Loucy (cell line): ENCODE results near the gene MAP7D2.

Source experiments
- H2AFZ ChIP-seq: fragments of 200-600 bp; sonication (generic); 2 replicates; pipeline ENCODE4 v1.6.0; 2016; ENCODE audit warnings: antibody characterized with exemption, mild to moderate bottlenecking, low read length, moderate library complexity
- H3F3A ChIP-seq: fragments of 200-600 bp; 2 replicates; pipeline ENCODE4 v1.6.0; 2016; ENCODE audit warnings: antibody characterized with exemption, low read depth, mild to moderate bottlenecking
- H3K27me3 ChIP-seq: fragments of 200-600 bp; sonication (generic); 2 replicates; pipeline ENCODE4 v1.6.1; 2014; ENCODE audit warnings: low read length, mild to moderate bottlenecking; ENCODE audit not compliant: insufficient read depth, poor library complexity, severe bottlenecking
- H3K36me3 ChIP-seq: fragments of 200-600 bp; sonication (generic); 2 replicates; pipeline ENCODE4 v1.6.1; 2016; ENCODE audit warnings: low read length; ENCODE audit not compliant: insufficient read depth
- H3K4me1 ChIP-seq: fragments of 200-600 bp; sonication (generic); 2 replicates; pipeline ENCODE4 v1.5.1; 2014; ENCODE audit warnings: low read length, mild to moderate bottlenecking; ENCODE audit not compliant: insufficient read depth, poor library complexity, severe bottlenecking
- H3K4me2 ChIP-seq: fragments of 200-600 bp; sonication (generic); 2 replicates; pipeline ENCODE4 v1.6.0; 2014; ENCODE audit warnings: antibody characterized with exemption, low read length, low read depth, mild to moderate bottlenecking; ENCODE audit not compliant: poor library complexity, severe bottlenecking
- H3K4me3 ChIP-seq: fragments of 200-600 bp; sonication (generic); 2 replicates; pipeline ENCODE4 v1.5.1; 2014; ENCODE audit warnings: low read length, mild to moderate bottlenecking, mixed read lengths; ENCODE audit not compliant: poor library complexity, severe bottlenecking
- H3K79me2 ChIP-seq: fragments of 200-600 bp; sonication (generic); 2 replicates; pipeline ENCODE4 v1.6.1; 2014; ENCODE audit warnings: low read length; ENCODE audit not compliant: insufficient read depth
- H3K9ac ChIP-seq: fragments of 200-600 bp; sonication (generic); 2 replicates; pipeline ENCODE4 v1.6.0; 2014; ENCODE audit warnings: mild to moderate bottlenecking, low read depth, low read length, moderate library complexity; ENCODE audit not compliant: poor library complexity, severe bottlenecking
- H3K9me2 ChIP-seq: fragments of 200-600 bp; sonication (generic); replicated peaks from 2 replicates; pipeline ENCODE4 v1.6.1; 2016; ENCODE audit warnings: low read depth, low read length, mixed read lengths
- H3K9me3 ChIP-seq: fragments of 200-600 bp; sonication (generic); 2 replicates; pipeline ENCODE4 v1.6.1; 2014; ENCODE audit warnings: mild to moderate bottlenecking, antibody characterized with exemption, low read length, low read depth; ENCODE audit not compliant: insufficient read depth
- H4K20me1 ChIP-seq: fragments of 200-600 bp; sonication (generic); 2 replicates; pipeline ENCODE4 v1.6.0; 2014; ENCODE audit warnings: antibody characterized with exemption, low read length, mild to moderate bottlenecking; ENCODE audit not compliant: insufficient read depth, poor library complexity, severe bottlenecking
- EZH2phosphoT487 ChIP-seq: fragments of 200-600 bp; IDR thresholded peaks from 2 replicates; pipeline ENCODE4 v1.6.1; 2018; ENCODE audit warnings: antibody characterized with exemption, mild to moderate bottlenecking, moderate library complexity, borderline replicate concordance
- TF ChIP-seq, protein P1 (sequence below): fragments of 200-600 bp; sonication (generic); conservative IDR thresholded peaks from 2 replicates; pipeline ENCODE4 v1.5.1; 2014; ENCODE audit warnings: mild to moderate bottlenecking, antibody characterized with exemption, low read length

MAP7D2 gene

DNA sequence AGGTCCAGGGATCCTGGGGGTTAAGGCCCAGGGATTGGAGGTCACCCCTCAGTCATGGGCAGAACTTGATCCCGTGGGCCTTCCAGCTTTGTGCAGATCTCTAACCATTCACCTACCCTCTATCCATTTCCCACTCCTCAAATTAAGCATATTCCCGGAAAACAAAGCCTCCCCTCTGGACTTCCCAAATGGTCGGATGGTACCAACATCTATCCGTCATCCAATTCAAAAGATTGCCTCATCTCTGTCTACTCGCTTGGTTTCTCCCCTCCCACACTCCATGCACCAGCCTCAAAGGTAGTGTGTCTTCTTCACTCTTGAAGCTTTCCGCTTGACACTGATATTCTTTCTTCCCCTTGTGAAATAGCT lies 125.4 kb downstream of the MAP7D2 start:
- H3K36me3 ChIP-seq, result no peaks in the 10 kb centered on the region
- peak overlapping the region; percentile 81; the same call in 1 of the 2 replicates for H2AFZ ChIP-seq
- TF ChIP-seq, protein P1, sequence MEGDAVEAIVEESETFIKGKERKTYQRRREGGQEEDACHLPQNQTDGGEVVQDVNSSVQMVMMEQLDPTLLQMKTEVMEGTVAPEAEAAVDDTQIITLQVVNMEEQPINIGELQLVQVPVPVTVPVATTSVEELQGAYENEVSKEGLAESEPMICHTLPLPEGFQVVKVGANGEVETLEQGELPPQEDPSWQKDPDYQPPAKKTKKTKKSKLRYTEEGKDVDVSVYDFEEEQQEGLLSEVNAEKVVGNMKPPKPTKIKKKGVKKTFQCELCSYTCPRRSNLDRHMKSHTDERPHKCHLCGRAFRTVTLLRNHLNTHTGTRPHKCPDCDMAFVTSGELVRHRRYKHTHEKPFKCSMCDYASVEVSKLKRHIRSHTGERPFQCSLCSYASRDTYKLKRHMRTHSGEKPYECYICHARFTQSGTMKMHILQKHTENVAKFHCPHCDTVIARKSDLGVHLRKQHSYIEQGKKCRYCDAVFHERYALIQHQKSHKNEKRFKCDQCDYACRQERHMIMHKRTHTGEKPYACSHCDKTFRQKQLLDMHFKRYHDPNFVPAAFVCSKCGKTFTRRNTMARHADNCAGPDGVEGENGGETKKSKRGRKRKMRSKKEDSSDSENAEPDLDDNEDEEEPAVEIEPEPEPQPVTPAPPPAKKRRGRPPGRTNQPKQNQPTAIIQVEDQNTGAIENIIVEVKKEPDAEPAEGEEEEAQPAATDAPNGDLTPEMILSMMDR, result no peak
- TF ChIP-seq EZH2phosphoT487, result no peak
- H3K9ac ChIP-seq, result peak overlapping the region; percentile 54
- peaks cover 29% of the 10 kb centered on the region for H3K79me2 ChIP-seq
- H3K9me3 ChIP-seq, result no peaks in the 10 kb centered on the region
- H3K4me2 ChIP-seq, result peak overlapping the region; percentile 70
- H3K27me3 ChIP-seq, result no peaks in the 10 kb centered on the region
- H3K4me3 ChIP-seq, result peak overlapping the region; percentile 70
- no peaks in the 10 kb centered on the region for H3K9me2 ChIP-seq
- H4K20me1 ChIP-seq, result no peaks in the 10 kb centered on the region
- peaks cover 13% of the 10 kb centered on the region for H3K4me1 ChIP-seq
- no peaks in the 10 kb centered on the region for H3F3A ChIP-seq

DNA sequence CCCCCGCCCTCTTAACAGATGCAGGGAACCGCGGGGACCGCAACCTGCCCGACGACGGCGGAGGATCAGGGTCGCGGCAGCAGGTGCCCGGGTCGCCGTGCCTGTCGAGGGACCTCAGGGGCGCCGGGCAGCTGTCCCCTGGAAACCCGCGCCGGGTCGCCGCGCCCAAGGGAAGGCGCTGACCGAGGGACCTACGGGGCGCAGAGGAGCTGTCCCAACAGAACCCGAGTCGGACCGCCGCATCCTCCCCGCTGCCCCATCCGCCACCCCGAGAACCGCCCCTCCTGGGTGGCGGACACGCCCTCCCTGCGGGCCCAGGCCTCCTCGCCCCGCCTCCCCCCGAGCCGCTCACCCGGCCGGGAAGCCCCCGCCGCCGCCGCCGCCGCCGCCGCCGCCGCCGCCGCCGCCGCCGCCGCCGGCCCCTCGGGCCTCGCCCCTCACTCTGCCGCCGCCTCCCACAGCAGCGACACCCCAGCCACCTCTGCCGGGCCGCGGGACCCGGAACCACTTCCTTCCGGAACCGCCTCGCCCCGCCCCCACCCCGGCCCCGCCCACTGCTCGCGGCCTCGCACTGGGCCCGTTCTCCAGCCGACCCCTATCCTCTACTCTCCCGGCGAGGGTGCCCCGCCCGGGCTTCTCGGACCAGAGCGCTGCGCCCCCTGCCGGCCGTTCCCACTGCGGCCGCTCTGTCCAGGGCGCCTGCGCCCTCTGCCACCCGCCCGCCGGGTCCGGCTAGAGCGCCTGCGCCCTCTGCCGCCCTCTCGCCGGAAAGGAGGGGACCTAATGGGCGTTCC lies 126.0 kb downstream of the MAP7D2 start, which contains the start of gene BCLAF3:
TSS of gene BCLAF3 (minus strand) at position 506 of the 794 bp plus-strand sequence. CDS start 20,797 bp downstream, outside the sequence.
- Histone ChIP-seq H3K9me3 (no peaks in the 10 kb centered on the region), H3K36me3 (no peaks in the 10 kb centered on the region), H3K9me2 (no peaks in the 10 kb centered on the region), H3K9ac (peak within 1 kb of the TSS; percentile 72), H3F3A (no peaks in the 10 kb centered on the region), H3K4me2 (peak within 1 kb of the TSS; percentile 81), H3K27me3 (no peaks in the 10 kb centered on the region), H2AFZ (peak within 1 kb of the TSS; percentile 81; the same call in 1 of the 2 replicates), H4K20me1 (no peaks in the 10 kb centered on the region), H3K79me2 (peaks cover 34% of the 10 kb centered on the region), H3K4me1 (peaks cover 13% of the 10 kb centered on the region), H3K4me3 (peak within 1 kb of the TSS; percentile 79)
- TF ChIP-seq, protein P1, result peak; percentile 55
- no peak for TF ChIP-seq EZH2phosphoT487

GRCh38 chrX:19990151-19990555 lies 126.6 kb downstream of the MAP7D2 start:
- no peaks in the 10 kb centered on the region for H3K27me3 ChIP-seq
- no peaks in the 10 kb centered on the region for H4K20me1 ChIP-seq
- H2AFZ ChIP-seq, result peak overlapping the region; percentile 60; the same call in 1 of the 2 replicates
- H3K9ac ChIP-seq, result peak overlapping the region; percentile 72
- peak overlapping the region; percentile 79 for H3K4me3 ChIP-seq
- H3K79me2 ChIP-seq, result peaks cover 40% of the 10 kb centered on the region
- H3K9me3 ChIP-seq, result no peaks in the 10 kb centered on the region
- H3K4me2 ChIP-seq, result peak overlapping the region; percentile 81
- H3K4me1 ChIP-seq, result peaks cover 13% of the 10 kb centered on the region
- no peaks in the 10 kb centered on the region for H3K9me2 ChIP-seq
- H3K36me3 ChIP-seq, result no peaks in the 10 kb centered on the region
- no peak for TF ChIP-seq EZH2phosphoT487
- TF ChIP-seq, protein P1, result no peak
- H3F3A ChIP-seq, result no peaks in the 10 kb centered on the region
